ENCODE data around the gene NELFB.

GRCh38 chr9:137227853-137228505, 27.1 kb upstream of the NELFB start:
- TF ChIP-seq SMAD3 (CRISPR knock-in tag; IDR thresholded peaks at IDR 0.05; ENCODE audit: borderline replicate concordance) (no peak), CREM (CRISPR knock-in tag; IDR thresholded peaks at IDR 0.05) (no peak), CTCF (IDR thresholded peaks at IDR 0.05) (no peak), PRDM15 (CRISPR knock-in tag; IDR thresholded peaks at IDR 0.05) (no peak), ZNF232 (CRISPR knock-in tag; IDR thresholded peaks at IDR 0.05) (no peak), AFF4 (CRISPR knock-in tag; IDR thresholded peaks at IDR 0.05; ENCODE audit: borderline replicate concordance) (no peak), USF2 (CRISPR knock-in tag; IDR thresholded peaks at IDR 0.05) (no peak), MAX (CRISPR knock-in tag; IDR thresholded peaks at IDR 0.05) (no peak)

Data from WTC11 (cell line).